MM.1S (cell line): ENCODE results near the gene CACNA1D.

ENCODE experiments used
- DNase-seq: peaks from one replicate; pipeline ENCODE4 v3.0.0-alpha.2; 2015
- H2AFZ ChIP-seq: fragments of 300-600 bp; sonication (generic); 2 replicates; pipeline ENCODE4 v1.6.0; 2016; ENCODE audit warnings: antibody characterized with exemption, low read length
- H3F3A ChIP-seq: fragments of 300-600 bp; sonication (generic); 2 replicates; pipeline ENCODE4 v1.6.1; 2016; ENCODE audit warnings: mild to moderate bottlenecking, antibody characterized with exemption, low read length, moderate library complexity, mixed read lengths; ENCODE audit not compliant: insufficient read depth
- H3K27ac ChIP-seq: fragments of 300-600 bp; sonication (generic); 2 replicates; pipeline ENCODE4 v1.5.1; 2016; ENCODE audit warnings: mild to moderate bottlenecking, low read length
- H3K27me3 ChIP-seq: fragments of 300-600 bp; sonication (generic); replicated peaks from 2 replicates; pipeline ENCODE4 v1.6.0; 2016; ENCODE audit warnings: low read length; ENCODE audit not compliant: insufficient read depth
- H3K36me3 ChIP-seq: fragments of 300-600 bp; sonication (generic); replicated peaks from 2 replicates; pipeline ENCODE4 v1.6.1; 2016; ENCODE audit warnings: mild to moderate bottlenecking, low read length, mixed read lengths; ENCODE audit not compliant: insufficient read depth
- H3K4me1 ChIP-seq: fragments of 300-600 bp; sonication (generic); 2 replicates; pipeline ENCODE4 v1.6.1; 2016; ENCODE audit warnings: low read length, mixed read lengths
- H3K4me2 ChIP-seq: fragments of 300-600 bp; sonication (generic); 2 replicates; pipeline ENCODE4 v1.6.0; 2016; ENCODE audit warnings: low read depth, low read length
- H3K4me3 ChIP-seq: fragments of 300-600 bp; sonication (generic); 2 replicates; pipeline ENCODE4 v1.5.1; 2016; ENCODE audit warnings: low read length, mixed read lengths
- H3K79me2 ChIP-seq: fragments of 300-600 bp; sonication (generic); 2 replicates; pipeline ENCODE4 v1.6.1; 2016; ENCODE audit warnings: mixed run types, low read length, mixed read lengths
- H3K9ac ChIP-seq: fragments of 300-600 bp; sonication (generic); 2 replicates; pipeline ENCODE4 v1.6.1; 2016; ENCODE audit warnings: low read length, mixed read lengths
- H3K9me2 ChIP-seq: fragments of 300-600 bp; sonication (generic); replicated peaks from 2 replicates; pipeline ENCODE4 v1.6.1; 2016; ENCODE audit warnings: mild to moderate bottlenecking, low read length, mixed read lengths; ENCODE audit not compliant: insufficient read depth
- H3K9me3 ChIP-seq: fragments of 300-600 bp; sonication (generic); replicated peaks from 2 replicates; pipeline ENCODE4 v1.6.1; 2016; ENCODE audit warnings: mild to moderate bottlenecking, low read length, mixed read lengths; ENCODE audit not compliant: insufficient read depth
- H4K20me1 ChIP-seq: fragments of 300-600 bp; sonication (generic); 2 replicates; pipeline ENCODE4 v1.6.1; 2016; ENCODE audit warnings: mild to moderate bottlenecking, low read length, moderate library complexity, mixed read lengths; ENCODE audit not compliant: insufficient read depth
- EZH2 ChIP-seq: fragments of 300-600 bp; sonication (generic); optimal IDR thresholded peaks from 2 replicates; pipeline ENCODE3; 2017; ENCODE audit warnings: low read depth, mild to moderate bottlenecking, antibody characterized with exemption, low read length, mixed read lengths
- EZH2phosphoT487 ChIP-seq: fragments of 300-600 bp; sonication (generic); IDR thresholded peaks from 2 replicates; pipeline ENCODE4 v1.6.1; 2018; ENCODE audit warnings: antibody characterized with exemption, low read length
- TF ChIP-seq, protein P1 (sequence below): fragments of 300-600 bp; sonication (generic); IDR thresholded peaks from 2 replicates; pipeline ENCODE4 v1.5.1; 2016; ENCODE audit warnings: antibody characterized with exemption, low read length, mixed read lengths

CACNA1D gene

DNA sequence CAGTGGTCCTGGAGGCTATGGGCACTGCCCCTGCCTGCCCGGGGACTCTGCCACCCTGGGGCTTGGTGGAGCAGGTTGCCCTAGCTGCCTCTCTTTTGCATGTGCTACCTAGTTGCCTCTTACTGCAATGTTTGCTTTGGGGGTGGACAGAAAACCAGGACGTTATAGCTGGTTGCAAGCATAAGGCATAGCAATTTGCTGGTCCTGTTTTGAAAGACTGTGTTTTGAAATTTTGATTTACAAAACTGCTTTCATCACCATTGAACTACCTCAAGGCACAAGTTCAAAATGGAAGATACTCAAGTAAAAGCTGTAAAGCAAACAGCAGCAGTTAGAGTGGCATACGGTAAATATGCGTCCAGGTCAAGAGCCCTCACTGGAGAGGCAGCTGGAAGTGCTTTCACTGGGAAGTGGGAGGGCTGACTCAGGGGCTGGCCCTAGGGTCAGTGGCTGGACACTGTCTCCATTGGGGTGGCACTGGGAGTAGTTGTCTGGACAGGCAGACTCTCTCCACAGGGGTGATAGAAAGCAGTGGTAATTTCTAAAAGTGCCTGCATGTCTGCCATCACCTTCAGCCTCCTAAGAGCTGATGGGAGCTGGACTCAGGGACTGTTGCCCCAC is 213.7 kb downstream of the CACNA1D start:
- H3K27ac ChIP-seq = no peak overlapping the region
- no peak for TF ChIP-seq EZH2phosphoT487
- no peak for TF ChIP-seq EZH2
- H3K9me2 ChIP-seq = no peaks in the 10 kb centered on the region
- no peaks in the 10 kb centered on the region for H3K9me3 ChIP-seq
- H3K4me2 ChIP-seq = no peak overlapping the region
- no peaks in the 10 kb centered on the region for H3K27me3 ChIP-seq
- no peak overlapping the region for H3K9ac ChIP-seq
- DNase-seq = no peak
- H4K20me1 ChIP-seq = no peaks in the 10 kb centered on the region
- H3F3A ChIP-seq = peaks cover 6% of the 10 kb centered on the region; the same call in 1 of the 2 replicates
- H3K4me1 ChIP-seq = peaks cover 32% of the 10 kb centered on the region
- no peaks in the 10 kb centered on the region for H3K79me2 ChIP-seq
- H3K4me3 ChIP-seq = no peak overlapping the region
- H3K36me3 ChIP-seq = no peaks in the 10 kb centered on the region
- H2AFZ ChIP-seq = no peak overlapping the region

DNA sequence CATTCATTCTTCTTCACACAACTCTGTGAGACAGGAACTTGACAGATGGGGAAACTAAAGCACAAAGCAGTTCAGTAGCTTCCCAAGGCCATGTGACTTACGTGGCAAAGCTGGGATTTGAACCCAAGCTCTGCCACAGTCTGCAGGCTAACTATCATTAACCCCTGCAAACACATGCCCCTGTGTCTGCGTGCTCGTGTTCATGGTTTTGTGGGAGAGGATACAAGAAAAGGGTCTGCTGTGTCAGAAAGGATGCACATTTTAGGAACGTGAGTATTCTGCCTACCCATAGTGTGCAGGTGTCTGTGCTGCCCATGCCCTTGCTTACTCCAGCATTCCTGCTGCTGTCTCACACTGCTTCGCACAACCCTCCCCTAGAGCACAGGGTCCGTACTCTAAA is 214.8 kb downstream of the CACNA1D start:
- TF ChIP-seq, protein P1, sequence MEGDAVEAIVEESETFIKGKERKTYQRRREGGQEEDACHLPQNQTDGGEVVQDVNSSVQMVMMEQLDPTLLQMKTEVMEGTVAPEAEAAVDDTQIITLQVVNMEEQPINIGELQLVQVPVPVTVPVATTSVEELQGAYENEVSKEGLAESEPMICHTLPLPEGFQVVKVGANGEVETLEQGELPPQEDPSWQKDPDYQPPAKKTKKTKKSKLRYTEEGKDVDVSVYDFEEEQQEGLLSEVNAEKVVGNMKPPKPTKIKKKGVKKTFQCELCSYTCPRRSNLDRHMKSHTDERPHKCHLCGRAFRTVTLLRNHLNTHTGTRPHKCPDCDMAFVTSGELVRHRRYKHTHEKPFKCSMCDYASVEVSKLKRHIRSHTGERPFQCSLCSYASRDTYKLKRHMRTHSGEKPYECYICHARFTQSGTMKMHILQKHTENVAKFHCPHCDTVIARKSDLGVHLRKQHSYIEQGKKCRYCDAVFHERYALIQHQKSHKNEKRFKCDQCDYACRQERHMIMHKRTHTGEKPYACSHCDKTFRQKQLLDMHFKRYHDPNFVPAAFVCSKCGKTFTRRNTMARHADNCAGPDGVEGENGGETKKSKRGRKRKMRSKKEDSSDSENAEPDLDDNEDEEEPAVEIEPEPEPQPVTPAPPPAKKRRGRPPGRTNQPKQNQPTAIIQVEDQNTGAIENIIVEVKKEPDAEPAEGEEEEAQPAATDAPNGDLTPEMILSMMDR = no peak
- TF ChIP-seq EZH2 = no peak
- TF ChIP-seq EZH2phosphoT487 = no peak
- no peaks in the 10 kb centered on the region for H3K9me2 ChIP-seq
- no peaks in the 10 kb centered on the region for H3K79me2 ChIP-seq
- no peak overlapping the region for H3K4me3 ChIP-seq
- no peak overlapping the region for H3K27ac ChIP-seq
- H3K4me2 ChIP-seq = no peak overlapping the region
- H3K27me3 ChIP-seq = no peaks in the 10 kb centered on the region
- no peak overlapping the region for H3K9ac ChIP-seq
- peaks cover 20% of the 10 kb centered on the region for H3K4me1 ChIP-seq
- no peak overlapping the region for H2AFZ ChIP-seq
- DNase-seq = no peak
- no peaks in the 10 kb centered on the region for H3K9me3 ChIP-seq
- H3K36me3 ChIP-seq = no peaks in the 10 kb centered on the region
- no peaks in the 10 kb centered on the region for H4K20me1 ChIP-seq
- no peaks in the 10 kb centered on the region; the same call in 1 of the 2 replicates for H3F3A ChIP-seq

DNA sequence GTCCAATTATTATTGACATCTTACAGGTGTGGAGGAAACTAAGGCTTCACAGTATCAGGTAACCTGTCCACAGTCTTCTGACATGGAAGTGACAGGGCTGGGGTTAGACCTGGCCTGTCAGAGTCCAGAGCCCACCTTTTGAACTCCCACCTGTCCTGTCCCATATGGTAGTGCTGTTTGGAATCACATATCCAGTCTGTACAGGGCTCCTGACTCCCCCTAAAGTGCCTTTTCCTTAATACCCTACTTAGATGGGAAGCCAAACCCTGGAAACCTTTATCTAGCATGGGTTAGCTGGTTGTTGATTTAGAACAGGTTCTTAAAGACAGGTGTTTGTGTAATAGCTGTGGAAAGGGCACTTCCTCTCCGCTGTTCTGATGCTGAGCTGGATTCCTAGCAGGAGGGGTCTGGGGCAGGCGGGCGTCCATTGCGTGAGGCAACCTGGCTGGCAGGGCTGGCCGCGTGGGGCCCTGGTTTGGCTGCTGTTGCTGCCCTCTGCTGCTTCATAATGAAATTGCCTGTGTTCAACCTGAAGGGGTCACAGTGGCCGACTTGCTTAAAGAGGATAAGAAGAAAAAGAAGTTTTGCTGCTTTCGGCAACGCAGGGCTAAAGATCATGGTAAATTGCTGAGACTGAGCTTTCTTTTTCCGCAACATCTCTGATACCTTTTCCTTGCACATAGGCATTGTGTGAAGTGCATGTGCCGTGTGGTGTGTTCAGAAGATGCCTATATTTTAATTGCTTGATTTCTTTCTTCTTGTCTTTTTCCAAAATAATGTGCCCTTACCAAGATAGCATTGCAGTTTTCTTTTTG is 215.7 kb downstream of the CACNA1D start:
- no peaks in the 10 kb centered on the region for H3K36me3 ChIP-seq
- no peak overlapping the region for H3K9ac ChIP-seq
- H3K4me1 ChIP-seq = peaks cover 12% of the 10 kb centered on the region
- H4K20me1 ChIP-seq = no peaks in the 10 kb centered on the region
- DNase-seq = peak; percentile 67
- peak overlapping the region; percentile 31 for H2AFZ ChIP-seq
- H3K27me3 ChIP-seq = no peaks in the 10 kb centered on the region
- no peak overlapping the region for H3K27ac ChIP-seq
- H3K4me3 ChIP-seq = no peak overlapping the region
- no peaks in the 10 kb centered on the region for H3K9me2 ChIP-seq
- peak overlapping the region; percentile 21; the same call in 1 of the 2 replicates for H3K4me2 ChIP-seq
- TF ChIP-seq, protein P1 = peak; percentile 88
- no peak for TF ChIP-seq EZH2phosphoT487
- H3K79me2 ChIP-seq = no peaks in the 10 kb centered on the region
- H3K9me3 ChIP-seq = no peaks in the 10 kb centered on the region
- H3F3A ChIP-seq = no peaks in the 10 kb centered on the region

DNA sequence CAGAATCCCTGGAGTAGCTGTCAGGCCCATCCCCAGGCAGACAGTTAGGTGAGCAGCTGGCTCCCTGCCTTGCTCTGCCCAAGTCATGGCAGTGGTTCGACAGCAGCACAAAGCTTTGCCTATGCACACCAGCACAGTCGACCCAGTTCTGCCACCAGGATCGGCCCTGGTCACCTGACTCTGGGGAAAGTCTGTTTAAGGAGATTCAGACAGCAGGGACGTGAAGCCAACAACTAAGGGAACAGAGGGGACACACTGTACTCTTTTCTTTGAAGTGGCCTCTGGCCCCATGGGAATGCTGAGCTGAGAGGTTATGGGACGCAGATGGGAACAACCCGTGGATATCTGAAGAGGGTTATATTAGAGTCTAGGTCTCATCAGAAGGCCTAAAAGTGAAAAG is 217.0 kb downstream of the CACNA1D start:
- H3K4me2 ChIP-seq = no peak overlapping the region
- TF ChIP-seq, protein P1 = no peak
- no peak for TF ChIP-seq EZH2
- no peak for TF ChIP-seq EZH2phosphoT487
- DNase-seq = no peak
- no peaks in the 10 kb centered on the region for H3K9me2 ChIP-seq
- no peak overlapping the region for H3K9ac ChIP-seq
- no peak overlapping the region for H3K4me3 ChIP-seq
- no peak overlapping the region for H3K27ac ChIP-seq
- H3K27me3 ChIP-seq = no peaks in the 10 kb centered on the region
- H3K79me2 ChIP-seq = no peaks in the 10 kb centered on the region
- no peak overlapping the region for H2AFZ ChIP-seq
- H3K9me3 ChIP-seq = no peaks in the 10 kb centered on the region
- 0 out of 2 replicates have a peak, but pooled peaks cover 4% of the 10 kb centered on the region for H3K4me1 ChIP-seq
- no peaks in the 10 kb centered on the region for H4K20me1 ChIP-seq
- H3F3A ChIP-seq = no peaks in the 10 kb centered on the region
- no peaks in the 10 kb centered on the region for H3K36me3 ChIP-seq
